NT2/D1 (cell line): Measurements from ENCODE around the gene FCMR.

ENCODE experiments used
- YY1 ChIP-seq: IDR thresholded peaks from 2 replicates; pipeline ENCODE4 v1.6.1; 2011; ENCODE audit not compliant: insufficient read length, insufficient read depth
- ZNF274 ChIP-seq: IDR thresholded peaks from 2 replicates; pipeline ENCODE4 v1.6.1; 2011; ENCODE audit warnings: mild to moderate bottlenecking, low read depth, low read length

DNA sequence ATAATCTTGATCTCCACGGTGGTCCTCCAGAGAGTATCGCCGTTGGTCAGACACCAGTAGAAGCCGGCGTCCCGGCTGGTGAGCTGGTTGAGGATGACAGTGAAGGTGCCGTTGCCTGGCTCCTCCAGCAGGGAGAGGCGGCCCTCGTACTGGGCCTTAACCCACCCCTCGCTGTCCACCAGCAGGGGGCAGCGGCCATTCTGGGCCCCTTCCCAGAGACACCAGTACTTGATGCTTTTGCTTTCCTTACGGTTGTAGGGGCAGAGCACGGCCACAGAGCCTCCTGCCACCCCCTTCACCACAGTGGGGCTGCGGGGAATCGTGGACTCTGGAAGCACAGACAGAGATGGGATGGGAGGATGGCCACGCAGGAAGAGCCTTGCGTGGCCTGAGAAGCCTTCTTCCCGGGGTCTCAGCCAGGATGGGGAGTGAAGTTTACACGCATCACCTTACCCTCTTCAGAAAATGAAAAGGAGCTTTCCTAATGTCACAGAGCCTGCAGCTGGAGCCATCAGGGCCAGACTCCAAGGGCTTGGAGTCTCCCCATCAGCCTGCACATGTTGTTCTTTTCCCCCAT is 13.8 kb upstream of the FCMR start:
- TF ChIP-seq YY1 (no peak), ZNF274 (no peak)
